Superior temporal gyrus (tissue), 1 donor: ENCODE measurements around the gene SLC24A3.

Source experiments
- DNase-seq: peaks from one replicate; pipeline ENCODE4 v3.0.0-alpha.2; 2016; ENCODE audit errors: extremely low spot score

The SLC24A3 gene

GRCh38 chr20:19212469-19212815 lies at the start of gene SLC24A3:
SLC24A3 (plus strand) TSS chr20:19212642.
- no peak for DNase-seq

GRCh38 chr20:19170148-19170547 lies 42.3 kb upstream of the SLC24A3 start:
- no peak for DNase-seq

DNA sequence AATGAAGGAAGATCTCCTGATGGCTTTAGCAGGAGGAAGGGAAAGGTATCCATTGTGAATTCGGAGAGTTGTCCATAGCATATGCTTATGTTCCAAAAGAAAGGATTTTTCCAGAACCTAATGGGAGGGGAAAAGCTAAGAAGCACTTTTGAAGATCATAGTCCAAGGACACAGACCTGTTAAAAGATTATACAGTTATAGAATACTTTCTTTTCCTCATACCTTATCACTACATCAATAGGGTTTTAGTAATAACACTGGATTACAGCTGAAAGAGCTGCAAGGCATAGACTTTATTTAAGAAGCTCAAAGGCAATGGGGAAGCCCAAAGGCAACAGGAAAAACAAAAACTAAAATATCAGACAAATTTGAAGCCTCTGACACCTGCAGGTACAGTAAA lies 39.8 kb upstream of the SLC24A3 start:
- DNase-seq, result no peak

DNA sequence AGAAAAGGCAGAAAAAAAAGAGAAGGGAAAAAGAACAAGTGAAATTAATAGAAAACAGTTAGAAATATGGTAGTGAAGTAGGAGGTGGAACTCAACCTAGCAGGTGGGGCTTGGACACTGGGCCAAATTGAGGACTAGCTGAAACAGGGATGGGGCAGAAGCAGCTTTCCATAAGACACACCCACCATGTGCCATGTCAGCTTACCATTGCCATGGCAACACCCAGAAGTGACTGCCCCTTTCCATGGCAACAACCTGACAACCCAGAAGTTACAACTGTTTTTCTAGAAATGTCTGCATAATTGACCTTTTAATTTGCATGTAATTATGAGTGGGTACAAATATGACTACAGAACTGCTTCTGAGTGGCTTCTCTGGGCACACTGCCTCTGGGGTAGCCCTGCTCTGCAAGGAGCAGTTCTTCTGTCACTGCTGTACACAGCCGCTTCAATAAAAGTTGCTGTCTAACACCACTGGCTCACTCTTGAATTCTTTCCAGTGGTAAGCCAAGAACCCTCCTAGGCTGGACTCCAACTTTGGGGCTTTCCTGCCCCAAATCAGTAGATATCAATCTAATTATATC lies 35.9 kb upstream of the SLC24A3 start:
- no peak for DNase-seq

DNA sequence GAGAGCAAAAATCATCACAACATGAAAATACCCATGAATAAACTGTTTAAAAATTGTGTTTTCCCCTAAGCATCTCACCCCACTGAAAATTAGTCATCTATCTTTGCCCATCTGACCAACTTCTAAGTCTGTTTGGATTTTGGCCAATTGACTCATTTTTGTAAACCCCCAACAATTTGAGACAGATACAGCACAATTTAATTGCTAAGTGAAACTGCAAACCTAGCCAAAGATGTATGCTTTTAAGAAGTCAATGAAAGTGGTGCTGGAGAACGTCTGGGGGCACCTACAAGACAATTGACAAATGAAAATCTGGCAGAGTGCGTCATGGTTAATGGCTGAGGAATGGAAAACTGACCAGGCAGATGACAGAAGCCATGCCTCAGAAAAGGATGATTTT lies 30.9 kb upstream of the SLC24A3 start:
- no peak for DNase-seq

DNA sequence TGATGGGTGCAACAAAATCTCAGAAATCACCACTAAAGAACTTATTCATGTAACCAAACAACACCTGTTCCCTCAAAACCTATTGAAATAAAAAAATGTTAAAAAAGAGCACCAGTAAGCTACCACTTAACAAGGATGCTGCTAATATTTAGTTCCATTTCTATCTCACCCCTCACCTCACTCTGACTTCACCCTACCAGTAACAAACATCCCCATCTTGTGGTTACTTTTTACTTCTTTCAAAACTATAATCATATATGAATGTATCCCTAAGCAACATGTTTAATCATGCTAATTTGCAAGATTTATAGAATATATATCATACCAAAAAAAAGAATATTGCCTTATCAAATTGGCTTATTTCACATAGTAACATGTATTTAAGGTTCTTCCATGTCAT lies 27.4 kb upstream of the SLC24A3 start:
- DNase-seq, result no peak

DNA sequence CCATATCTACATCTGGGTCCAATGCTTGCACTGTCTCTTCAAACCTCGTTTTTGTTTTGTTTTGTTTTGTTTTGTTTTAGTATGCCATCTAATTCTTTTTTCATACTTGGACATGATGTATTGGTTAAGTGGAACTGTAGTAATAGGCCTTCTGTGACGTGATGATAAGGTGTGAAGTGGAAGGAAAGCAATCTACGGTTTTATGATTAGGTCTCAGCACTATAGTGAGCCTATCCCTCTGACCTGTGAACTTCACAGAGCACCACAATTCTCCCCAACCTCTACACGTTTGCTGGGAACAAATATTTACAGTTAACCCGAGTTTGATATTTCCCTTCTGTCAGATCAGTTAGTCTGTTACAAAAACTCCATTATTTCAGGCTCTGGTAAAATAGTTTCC lies 19.1 kb upstream of the SLC24A3 start:
- no peak for DNase-seq

DNA sequence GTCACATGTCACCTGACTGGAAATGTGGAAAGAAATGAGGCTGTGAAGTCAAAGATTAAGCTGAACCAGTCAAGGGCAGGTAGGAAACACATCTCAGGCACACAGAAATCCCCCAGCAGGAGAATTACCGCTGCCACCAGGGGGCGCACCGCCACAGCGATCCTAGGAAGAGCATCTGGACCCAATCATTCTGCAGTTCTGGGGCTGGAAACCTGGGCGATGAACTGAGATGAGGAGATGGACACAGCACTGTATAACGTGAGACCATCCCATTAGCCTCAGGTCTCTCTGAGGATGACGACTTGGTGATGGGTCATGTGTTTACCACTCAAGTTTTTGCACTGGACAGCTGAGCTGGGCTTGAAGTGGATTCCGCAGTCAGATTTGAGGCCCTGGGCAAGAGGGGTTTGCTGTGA lies 6.5 kb upstream of the SLC24A3 start:
- DNase-seq, result peak; percentile 75

GRCh38 chr20:19207541-19207940 lies 4.9 kb upstream of the SLC24A3 start:
- DNase-seq, result no peak

GRCh38 chr20:19210391-19211155 lies 1.9 kb upstream of the SLC24A3 start:
- DNase-seq, result peak; percentile 46

DNA sequence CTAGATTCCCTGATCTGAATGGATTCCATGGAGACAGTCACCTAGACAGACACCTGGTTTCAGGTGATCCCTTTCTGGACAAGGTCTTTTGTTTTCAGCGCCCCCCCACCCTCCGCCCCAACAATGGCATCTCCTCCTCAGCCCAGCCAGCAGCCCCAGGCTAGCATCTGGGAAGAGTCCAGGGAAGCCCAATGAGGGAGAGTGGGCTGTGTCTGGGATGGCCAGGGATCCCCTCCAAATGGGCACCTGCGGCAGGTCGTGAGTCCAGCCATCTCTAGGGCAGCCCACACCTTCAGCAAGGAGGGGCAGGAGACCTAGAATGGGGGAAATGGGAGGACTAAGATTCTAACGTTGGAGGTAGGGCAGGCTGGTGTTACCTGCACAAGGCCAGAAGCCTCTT lies 1.2 kb upstream of the SLC24A3 start:
- DNase-seq, result no peak

DNA sequence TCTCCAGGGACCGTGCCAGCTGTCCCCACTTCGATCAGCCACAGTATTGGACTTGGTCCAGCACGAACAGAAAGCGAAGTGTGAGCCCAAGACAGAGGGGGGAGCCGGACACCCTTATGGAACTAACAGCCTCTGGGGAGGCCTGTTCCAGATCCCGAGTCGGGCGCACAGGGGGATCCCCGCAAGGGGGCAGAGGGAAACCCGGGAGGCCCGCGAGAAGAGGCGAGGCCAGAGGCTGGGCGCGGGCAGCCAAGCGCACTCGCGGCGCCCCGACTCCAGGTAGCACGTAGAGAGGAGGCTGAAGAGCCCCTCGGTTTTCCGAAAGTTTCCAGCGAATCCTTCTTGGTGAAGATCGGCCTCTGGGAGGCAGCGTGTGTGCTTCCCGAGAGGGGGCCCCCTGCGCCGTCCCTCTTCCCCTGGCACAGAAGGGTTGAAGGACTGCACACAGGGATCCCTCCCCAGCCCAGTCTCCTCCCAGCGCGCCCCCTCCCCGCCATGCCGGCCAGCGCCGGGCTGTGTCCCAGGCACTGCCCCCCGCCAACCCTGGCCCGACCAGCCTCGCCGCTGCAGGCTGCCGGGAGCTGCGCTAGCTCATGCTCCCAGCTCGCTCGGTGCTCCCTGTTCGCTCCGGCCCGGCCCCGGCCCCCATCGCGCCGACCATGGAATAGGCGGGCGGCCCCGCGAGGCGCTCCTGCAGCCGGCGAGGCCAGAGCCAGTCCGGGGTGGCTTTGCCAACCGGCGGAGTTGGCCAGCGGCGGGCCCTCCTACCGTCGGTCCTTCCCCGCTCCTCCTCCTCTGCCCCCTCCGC lies 577 bp upstream of the SLC24A3 start:
- no peak for DNase-seq

GRCh38 chr20:19212821-19213502 lies 520 bp downstream of the SLC24A3 start:
- peak; percentile 29 for DNase-seq

DNA sequence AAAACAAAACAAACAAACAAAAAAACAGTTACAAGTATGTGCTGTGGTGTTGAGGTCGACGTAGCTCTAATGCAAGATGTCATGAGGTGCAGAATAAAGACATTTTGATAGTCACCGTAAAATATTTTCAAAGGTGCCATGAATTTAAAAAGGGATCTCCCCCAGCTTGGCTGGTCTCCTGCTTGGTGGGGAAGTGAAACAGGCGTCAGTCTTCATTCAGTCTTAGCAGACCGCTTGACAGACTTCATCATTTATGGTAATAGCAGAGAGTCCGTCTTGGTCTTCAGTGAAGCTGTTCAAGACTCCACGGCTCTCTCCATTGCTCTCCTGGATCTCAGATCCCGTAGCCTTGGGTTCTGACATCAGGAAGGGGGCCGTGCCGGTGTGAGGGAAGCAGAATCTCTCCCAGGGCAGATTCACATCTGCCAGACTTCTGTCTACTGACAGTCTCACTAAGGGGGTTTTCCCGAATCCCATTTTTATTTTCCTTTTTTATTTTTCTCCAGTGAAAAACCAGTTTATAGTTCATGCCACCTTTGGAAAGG lies 1.6 kb downstream of the SLC24A3 start:
- DNase-seq, result no peak

- DNase-seq, result peak; percentile 47
Observed at GRCh38 chr20:19218411-19218810, 6.0 kb downstream of the SLC24A3 start.

- DNase-seq, result no peak
Observed at GRCh38 chr20:19222520-19223040, 10.1 kb downstream of the SLC24A3 start.

GRCh38 chr20:19223640-19224039 lies 11.2 kb downstream of the SLC24A3 start:
- no peak for DNase-seq

- no peak for DNase-seq
Observed at GRCh38 chr20:19231359-19232035, 19.1 kb downstream of the SLC24A3 start.

- no peak for DNase-seq
Observed at GRCh38 chr20:19232997-19233794, 20.8 kb downstream of the SLC24A3 start.

DNA sequence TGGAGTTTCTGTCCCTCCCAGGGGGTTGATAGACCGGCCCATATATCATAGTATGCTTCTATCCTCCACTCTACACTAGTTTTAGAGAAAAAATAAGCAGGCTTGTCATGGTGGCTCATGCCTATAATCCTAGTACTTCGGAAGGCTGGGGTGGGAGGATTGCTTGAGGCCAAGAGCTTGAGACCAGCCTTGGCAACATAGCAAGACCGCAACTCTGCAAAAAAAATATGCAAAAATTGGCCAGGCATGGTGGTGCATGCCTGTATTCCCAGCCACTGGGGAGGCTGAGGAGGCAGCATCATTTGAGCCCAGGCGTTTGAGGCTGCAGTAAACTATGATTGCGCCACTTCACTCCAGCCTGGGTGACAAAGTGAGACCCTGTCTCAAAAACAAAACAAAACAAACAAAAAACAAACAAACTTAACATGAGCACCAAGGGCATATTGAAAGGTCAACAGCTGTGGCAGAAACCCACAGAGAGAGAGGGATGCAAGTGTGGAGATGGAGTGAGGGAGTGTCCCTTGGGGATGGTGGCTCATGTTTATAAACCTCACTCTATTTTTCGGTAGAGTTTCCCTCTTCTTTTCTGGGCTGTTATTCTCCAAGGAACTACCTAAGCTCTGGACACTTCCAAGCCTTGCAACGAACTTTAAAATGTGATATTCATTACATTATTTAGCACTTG lies 24.1 kb downstream of the SLC24A3 start:
- DNase-seq, result no peak
